Epithelial cell of esophagus (primary cell): ENCODE results near the gene OR2AT4.

Experiments
- DNase-seq: peaks from one replicate; pipeline ENCODE4 v3.0.0; 2010; ENCODE audit warnings: low read depth
- H3K4me3 ChIP-seq: 2 replicates; pipeline ENCODE4 v1.5.1; 2011; ENCODE audit warnings: mild to moderate bottlenecking, low read length, control low read depth
- CTCF ChIP-seq: IDR thresholded peaks from 2 replicates; pipeline ENCODE4 v1.5.1; 2011; ENCODE audit warnings: low read depth, mild to moderate bottlenecking, low read length, control low read depth, inconsistent platforms; ENCODE audit not compliant: insufficient read depth; ENCODE audit errors: missing control alignments

The OR2AT4 gene

GRCh38 chr11:75035911-75036565 lies 60.6 kb downstream of the OR2AT4 start:
- DNase-seq: peak; percentile 36
- H3K4me3 ChIP-seq: no peak overlapping the region
- no peak for TF ChIP-seq CTCF

GRCh38 chr11:75035256-75035655 lies 61.4 kb downstream of the OR2AT4 start:
- no peak for DNase-seq
- no peak overlapping the region for H3K4me3 ChIP-seq
- no peak for TF ChIP-seq CTCF

GRCh38 chr11:75033916-75034315 lies 62.8 kb downstream of the OR2AT4 start:
- no peak for DNase-seq
- no peak overlapping the region for H3K4me3 ChIP-seq
- no peak for TF ChIP-seq CTCF

GRCh38 chr11:75032550-75032935 lies 64.1 kb downstream of the OR2AT4 start:
- DNase-seq: no peak
- H3K4me3 ChIP-seq: no peak overlapping the region
- no peak for TF ChIP-seq CTCF

GRCh38 chr11:75031771-75032549 lies 64.7 kb downstream of the OR2AT4 start:
- DNase-seq: peak; percentile 76
- peak; percentile 92 for TF ChIP-seq CTCF
- no peak overlapping the region for H3K4me3 ChIP-seq
